Uterus (tissue), 4 donors: ENCODE results near the gene EWSR1. TPM values are rescaled to one million over a fixed set of nuclear protein-coding genes. Genes with fewer than 3 reads are reported as not detected.
"Not testable (repeated sequence)": the region's sequence is repeated elsewhere in the genome, so short reads cannot be mapped to it uniquely, and the experiment has no call there.

ENCODE experiments used
- DNase-seq, 2 donors: peaks; one replicate each; pipeline ENCODE4 v3.0.0-alpha.2; 2019 to 2020
- H3K27ac ChIP-seq, 2 donors: fragments of 200-600 bp; sonication (generic); 1 replicate in 1 of 2; 2 replicates in 1 of 2; pipeline ENCODE4 v1.5.1; 2016 to 2018
- H3K27me3 ChIP-seq, 2 donors: fragments of 200-600 bp; sonication (generic); one replicate each; pipeline ENCODE4 v1.5.1; 2018 to 2019; ENCODE audit warnings: control low read depth in 1 of 2
- H3K36me3 ChIP-seq, 2 donors: fragments of 200-600 bp; sonication (generic); one replicate each; pipeline ENCODE4 v1.5.1; 2019; ENCODE audit warnings: control low read depth in 1 of 2
- H3K4me1 ChIP-seq, 2 donors: fragments of 200-600 bp; sonication (generic); one replicate each; pipeline ENCODE4 v1.5.1; 2018 to 2019; ENCODE audit warnings: control low read depth in 1 of 2
- H3K4me3 ChIP-seq, 2 donors: fragments of 200-600 bp; sonication (generic); 1 replicate in 1 of 2; 2 replicates in 1 of 2; pipeline ENCODE4 v1.5.1; 2018 to 2019; ENCODE audit warnings: mild to moderate bottlenecking in 1 of 2
- H3K9me3 ChIP-seq, 2 donors: fragments of 200-600 bp; sonication (generic); one replicate each; pipeline ENCODE4 v1.5.1; 2019; ENCODE audit warnings: control low read depth in 1 of 2
- CTCF ChIP-seq, 4 experiments: fragments of 200-600 bp in 2 of 4; fragments of 450-650 bp in 2 of 4; sonication (generic) in 2 of 4; IDR thresholded peaks; one replicate each; pipeline ENCODE4 v1.5.1; 2016 to 2019; ENCODE audit warnings: antibody characterized with exemption in 4 of 4, mild to moderate bottlenecking in 2 of 4, moderate library complexity in 1 of 4
- POLR2A ChIP-seq, 2 donors: fragments of 450-650 bp; IDR thresholded peaks; one replicate each; pipeline ENCODE4 v1.6.1; 2016; ENCODE audit warnings: antibody characterized with exemption in 2 of 2, mild to moderate bottlenecking in 1 of 2, moderate library complexity in 1 of 2
- intact Hi-C: fragments of 100-400 bp; cut with DNase I; formaldehyde crosslinking; loops from one replicate; pipeline ENCODE4 v1.15.1; 2023; ENCODE audit warnings: low total_unique reads
- total RNA-seq, 4 donors: library from RNA; depleted of rRNA in 3 of 4; stranded (reverse); fragments of >200 nt in 3 of 4; gene quantifications; one replicate each; pipeline versions ENCODE4 v1.1.0 to v1.2.4, GENCODE V29; 2014 to 2023
- donor health status: DM: yes; HTN: yes; CAD: no.

The EWSR1 gene
- total RNA-seq, 4 donors from 2014 or later = 120 to 221 (median 137) TPM

- Histone ChIP-seq H3K9me3 (peaks cover 0 to 4% of the 10 kb centered on the region in 2 donors), H3K36me3 (no peaks in the 10 kb centered on the region), H3K4me1 (no peaks in the 10 kb centered on the region), H3K27ac (no peak overlapping the region), H3K4me3 (no peak overlapping the region), H3K27me3 (no peaks in the 10 kb centered on the region)
- DNase-seq = no peak
- intact Hi-C loops = no loop called here
- TF ChIP-seq CTCF (IDR thresholded peaks at IDR 0.05) (no peak), POLR2A (IDR thresholded peaks at IDR 0.05) (no peak)
These were observed 23.1 kb upstream of the EWSR1 start for GRCh38 chr22:29244785-29245625.

DNA sequence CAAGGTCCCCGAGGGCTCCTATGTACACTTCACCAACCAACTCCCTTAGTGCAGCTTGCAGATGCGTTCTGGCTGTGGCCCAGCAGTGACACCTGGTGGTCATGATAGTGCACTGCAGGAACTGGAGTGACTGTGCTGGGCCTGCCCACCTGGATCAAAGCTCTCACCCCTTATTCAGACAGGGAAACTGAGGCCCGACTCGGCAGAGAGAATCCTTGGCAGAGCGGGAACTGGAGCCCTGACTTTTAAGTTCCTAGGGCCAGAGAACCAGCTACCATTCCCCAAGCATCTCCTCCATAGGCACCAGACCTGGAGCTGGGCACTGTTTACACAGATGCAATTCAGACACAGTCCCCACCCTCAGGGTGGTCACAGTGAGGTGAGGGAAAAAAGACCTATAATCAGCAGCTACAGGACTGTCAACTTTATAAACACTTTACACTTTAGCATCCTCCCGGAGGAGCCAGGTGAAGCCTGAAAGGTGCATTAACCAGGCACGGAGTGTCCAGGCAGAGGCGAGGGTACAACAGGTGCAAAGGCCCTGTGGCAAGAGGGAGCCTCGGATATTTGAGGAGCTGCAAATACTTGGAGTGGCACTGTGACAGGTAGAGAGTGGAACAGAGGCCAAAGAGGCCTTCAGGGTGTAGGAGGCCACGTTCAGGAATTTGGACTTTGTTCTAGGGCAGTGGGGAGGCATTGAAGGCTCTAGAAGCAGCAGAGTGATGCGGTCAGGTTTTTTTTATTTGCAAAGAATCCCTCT, 22.3 kb upstream of the EWSR1 start:
- intact Hi-C loops = no loop called here
- Histone ChIP-seq H3K4me3 (no peak overlapping the region), H3K27ac (no peak overlapping the region), H3K4me1 (no peaks in the 10 kb centered on the region), H3K36me3 (no peaks in the 10 kb centered on the region), H3K9me3 (peaks cover 0 to 4% of the 10 kb centered on the region in 2 donors), H3K27me3 (no peaks in the 10 kb centered on the region)
- TF ChIP-seq POLR2A (IDR thresholded peaks at IDR 0.05) (no peak), CTCF (IDR thresholded peaks at IDR 0.05) (peak; percentile 93 to 97 (median 96))
- peak; percentile 70 to 75 for DNase-seq

DNA sequence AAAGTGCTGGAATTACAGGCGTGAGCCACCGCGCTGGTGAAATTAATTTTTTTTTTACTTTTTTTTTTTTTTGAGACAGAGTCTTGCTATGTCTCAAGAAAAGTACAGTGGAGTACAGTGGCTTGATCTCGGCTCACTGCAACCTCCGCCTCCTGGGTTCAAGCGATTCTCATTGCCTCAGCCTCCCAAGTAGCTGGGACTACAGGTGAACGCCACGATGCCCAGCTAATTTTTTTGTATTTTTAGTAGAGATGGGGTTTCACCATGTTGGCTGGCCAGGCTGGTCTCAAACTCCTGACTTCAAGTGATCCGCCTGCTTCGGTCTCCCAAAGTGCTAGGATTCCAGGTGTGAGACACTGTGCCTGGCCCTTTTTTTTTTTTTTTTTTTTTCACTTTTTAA, 20.2 kb upstream of the EWSR1 start:
- H3K9me3 ChIP-seq, H3K4me1 ChIP-seq, H3K36me3 ChIP-seq, intact Hi-C loops, H3K27ac ChIP-seq, H3K4me3 ChIP-seq, H3K27me3 ChIP-seq: not testable (repeated sequence)
- DNase-seq = peak in 1 of 2 donors; percentile 1

GRCh38 chr22:29251265-29251664, 16.8 kb upstream of the EWSR1 start:
- TF ChIP-seq POLR2A (IDR thresholded peaks at IDR 0.05) = no peak
- TF ChIP-seq CTCF (IDR thresholded peaks at IDR 0.05) = no peak
- H3K4me3 ChIP-seq = no peak overlapping the region
- no peak overlapping the region for H3K27ac ChIP-seq
- intact Hi-C loops = no loop called here
- no peaks in the 10 kb centered on the region for H3K4me1 ChIP-seq
- DNase-seq = no peak
- H3K27me3 ChIP-seq = no peaks in the 10 kb centered on the region
- no peaks in the 10 kb centered on the region for H3K9me3 ChIP-seq
- no peaks in the 10 kb centered on the region for H3K36me3 ChIP-seq

DNA sequence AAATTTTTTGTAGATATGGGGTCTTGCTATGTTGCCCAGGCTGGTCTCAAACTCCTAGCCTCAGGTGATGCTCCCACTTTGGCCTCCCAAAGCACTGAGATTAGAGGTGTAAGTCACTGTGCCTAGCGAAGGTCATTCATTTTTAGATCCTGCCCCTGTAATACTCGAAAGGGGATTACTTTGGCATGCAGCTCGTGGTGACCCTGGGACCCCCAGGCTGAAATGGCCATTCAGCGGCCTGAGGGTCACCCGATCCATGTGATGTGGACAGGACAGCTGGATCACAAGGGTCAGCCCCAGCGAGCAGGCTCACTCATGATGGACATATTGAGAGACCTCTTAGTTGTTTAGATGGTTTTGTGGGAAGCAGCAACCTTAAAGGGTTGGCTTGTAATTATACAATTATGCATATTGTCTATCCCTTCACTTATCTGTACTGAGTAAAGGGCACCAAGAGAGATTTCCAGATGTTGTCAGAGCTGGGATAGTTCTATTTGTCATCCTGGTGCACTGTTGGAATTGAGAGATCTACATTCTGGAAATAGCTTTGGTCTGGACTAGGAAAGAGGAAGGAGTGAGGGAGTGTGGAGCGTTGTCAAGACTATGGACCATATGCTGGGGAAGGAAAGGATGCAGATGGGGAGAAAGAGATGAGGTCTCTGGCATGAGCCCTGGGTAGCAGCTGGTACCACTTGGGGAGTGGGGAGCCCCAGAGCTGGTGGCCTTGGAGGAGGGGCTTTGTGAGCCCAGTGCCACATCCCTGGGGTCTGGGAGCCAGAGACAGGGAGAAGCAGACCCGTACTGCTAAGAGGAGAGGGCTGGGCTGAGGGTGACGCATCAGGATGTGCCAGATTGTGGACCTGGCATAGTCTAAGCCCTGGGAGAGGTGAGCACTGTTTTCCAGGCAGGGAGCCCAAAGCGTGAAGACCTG, 15.8 kb upstream of the EWSR1 start:
- intact Hi-C loops = no loop called here
- Histone ChIP-seq H3K4me3 (no peak overlapping the region), H3K27me3 (no peaks in the 10 kb centered on the region), H3K36me3 (no peaks in the 10 kb centered on the region), H3K27ac (no peak overlapping the region), H3K9me3 (no peaks in the 10 kb centered on the region), H3K4me1 (no peaks in the 10 kb centered on the region)
- no peak for TF ChIP-seq POLR2A (IDR thresholded peaks at IDR 0.05)
- no peak for TF ChIP-seq CTCF (IDR thresholded peaks at IDR 0.05)
- DNase-seq = no peak
